Kidney (tissue), 14 donors: ENCODE results near the gene ABHD16A. TPM values are rescaled to one million over a fixed set of nuclear protein-coding genes. Genes with fewer than 3 reads are reported as not detected.

ENCODE experiments used
- DNase-seq, 5 donors: peaks; one replicate each; pipeline ENCODE4 v3.0.0-alpha.2; 2013 to 2020
- FAIRE-seq: peaks from 2 replicates; lab custom pipeline; 2012; peaks lifted over from hg19 to GRCh38; lab: Jason Lieb, UNC
- H3K27ac ChIP-seq, 2 donors: one replicate each; pipeline ENCODE4 v1.7.0; 2013; ENCODE audit warnings: low read depth in 2 of 2, low read length in 2 of 2, inconsistent platforms in 1 of 2
- H3K27me3 ChIP-seq: one replicate; pipeline ENCODE4 v1.7.1; 2013; ENCODE audit warnings: low read length, inconsistent platforms; ENCODE audit not compliant: control insufficient read depth, insufficient read depth
- H3K36me3 ChIP-seq, 3 donors: one replicate each; pipeline versions ENCODE4 v1.7.0 to v1.7.1; 2013; ENCODE audit warnings: low read length in 3 of 3, control low read depth in 1 of 3, inconsistent platforms in 1 of 3; ENCODE audit not compliant: insufficient read depth in 3 of 3, control insufficient read depth in 2 of 3
- H3K4me1 ChIP-seq, 3 donors: one replicate each; pipeline versions ENCODE4 v1.7.0 to v1.7.1; 2013; ENCODE audit warnings: low read length in 3 of 3, inconsistent platforms in 1 of 3, low read depth in 1 of 3; ENCODE audit not compliant: control insufficient read depth in 2 of 3, insufficient read depth in 2 of 3
- H3K4me3 ChIP-seq, 3 donors: one replicate each; pipeline versions ENCODE4 v1.7.0 to v1.8.1; 2013; ENCODE audit warnings: low read length in 3 of 3, control low read depth in 1 of 3, inconsistent platforms in 1 of 3
- H3K9ac ChIP-seq, 3 donors: one replicate each; pipeline versions ENCODE4 v1.7.0 to v1.7.1; 2013; ENCODE audit warnings: low read length in 3 of 3, control low read depth in 1 of 3, inconsistent platforms in 1 of 3
- H3K9me3 ChIP-seq, 3 donors: one replicate each; pipeline versions ENCODE4 v1.7.0 to v1.7.1; 2013; ENCODE audit warnings: low read length in 3 of 3, control low read depth in 1 of 3, inconsistent platforms in 1 of 3; ENCODE audit not compliant: control insufficient read depth in 2 of 3, insufficient read depth in 1 of 3
- CTCF ChIP-seq: IDR thresholded peaks from 3 replicates; pipeline ENCODE4 v1.5.1; 2012; ENCODE audit warnings: mild to moderate bottlenecking, moderate library complexity, borderline replicate concordance; ENCODE audit not compliant: insufficient read depth; ENCODE audit errors: extremely low read depth
- intact Hi-C: fragments of 100-400 bp; cut with DNase I; formaldehyde crosslinking; loops from one replicate; pipeline ENCODE4 v1.11.1; 2022
- polyA plus RNA-seq: library from polyadenylated mRNA; stranded (reverse); fragments of 350-450 nt; fragmentation: Illumina TruSeq; extraction: RNeasy Lipid Tissue Mini Kit (QIAGEN cat#74804); gene quantifications from one replicate; pipeline ENCODE4 v1.2.3, GENCODE V29; 2014; ENCODE audit warnings: low read depth, low replicate concordance; ENCODE audit not compliant: insufficient read depth
- total RNA-seq: library from RNA; stranded (reverse); fragmentation: NEBNext Ultra II Directional; extraction: Animal tissue kit (Norgen Biotek cat#: 25700); gene quantifications from one replicate; pipeline ENCODE4 v1.2.1, GENCODE V29; 2021
- donor health status: control.
- donor health status: control.
- donor health status: control.
- donor health status: control.
- donor health status: control.
- donor health status: DM: yes; HTN: yes; CAD: no.
- donor health status: Normal renal cell carcinoma (clear cell type).

ABHD16A gene
- total and polyA plus RNA-seq, 2 donors from 2014 or later = 48.7 to 50.2 TPM

GRCh38 chr6:31736768-31737314 is 33.7 kb upstream of the ABHD16A start:
- DNase-seq = peak in 1 of 5 donors; percentile 74
- H3K36me3 ChIP-seq = peaks cover 1 to 19% (median 10%) of the 10 kb centered on the region in 3 donors
- peak overlapping the region; percentile 90 to 99 (median 99) for H3K9ac ChIP-seq
- peak overlapping the region; percentile 98 to 99 for H3K27ac ChIP-seq
- TF ChIP-seq CTCF = no peak
- intact Hi-C loops = no loop called here
- no peaks in the 10 kb centered on the region for H3K27me3 ChIP-seq
- peaks cover 10 to 35% (median 32%) of the 10 kb centered on the region in 3 donors for H3K4me1 ChIP-seq
- peak overlapping the region; percentile 93 to 100 (median 98) for H3K4me3 ChIP-seq
- FAIRE-seq = no peak
- no peaks in the 10 kb centered on the region for H3K9me3 ChIP-seq

- Histone ChIP-seq H3K27ac (peak within 1 kb of the TSS; percentile 98 to 99), H3K4me3 (peak within 1 kb of the TSS; percentile 93 to 100 (median 98)), H3K9me3 (no peaks in the 10 kb centered on the region), H3K9ac (peak within 1 kb of the TSS; percentile 90 to 99 (median 99)), H3K27me3 (no peaks in the 10 kb centered on the region), H3K4me1 (peaks cover 10 to 37% (median 32%) of the 10 kb centered on the region in 3 donors), H3K36me3 (peaks cover 0 to 24% (median 14%) of the 10 kb centered on the region in 3 donors)
- TF ChIP-seq CTCF = no peak
- intact Hi-C loops = no loop called here
- FAIRE-seq (no peak), DNase-seq (peak; percentile 86 to 96 (median 92))
These were observed 33.1 kb upstream of the ABHD16A start, which contains the start of gene CLIC1 for GRCh38 chr6:31736021-31736767. Gene CLIC1, minus strand, starts transcription at chr6:31736530. Its CDS starts 230 bp downstream, at chr6:31736300.

GRCh38 chr6:31734821-31735406 is 31.8 kb upstream of the ABHD16A start:
- TF ChIP-seq CTCF = no peak
- peak overlapping the region; percentile 90 to 99 (median 99) for H3K9ac ChIP-seq
- H3K27me3 ChIP-seq = no peaks in the 10 kb centered on the region
- DNase-seq (peak; percentile 43 to 87 (median 75)), FAIRE-seq (no peak)
- peak overlapping the region; percentile 98 to 99 for H3K27ac ChIP-seq
- peaks cover 10 to 36% (median 28%) of the 10 kb centered on the region in 3 donors for H3K4me1 ChIP-seq
- intact Hi-C loops = no loop called here
- H3K36me3 ChIP-seq = peaks cover 0 to 28% (median 16%) of the 10 kb centered on the region in 3 donors
- peak overlapping the region; percentile 93 to 100 (median 98) for H3K4me3 ChIP-seq
- no peaks in the 10 kb centered on the region for H3K9me3 ChIP-seq
